ENCODE data around the gene SLC26A9. TPM values are rescaled to one million over a fixed set of nuclear protein-coding genes. Genes with fewer than 3 reads are reported as not detected.

SLC26A9 gene
- total and polyA plus RNA-seq, 2 donors (not counting 3 experiments of a cell fraction or from before 2014, with no cell fraction given) = 0.10 to 0.20 TPM

GRCh38 chr1:205917466-205918238 lies 25.6 kb downstream of the SLC26A9 start:
- Histone ChIP-seq H3K36me3 (ENCODE audit: control insufficient read depth in 2 of 2, extremely low read depth in 1 of 2, insufficient read depth in 2 of 2, low read length in 2 of 2) (no peaks in the 10 kb centered on the region), H3K4me3 (replicated peaks in 1 of 3; ENCODE audit: insufficient read depth in 1 of 3, low read depth in 1 of 3, low read length in 3 of 3) (no peak overlapping the region), H3K4me1 (ENCODE audit: control insufficient read depth, extremely low read depth, insufficient read depth, low read length) (no peaks in the 10 kb centered on the region), H3K4me2 (ENCODE audit: insufficient read depth, low read length) (no peak overlapping the region), H3K9me3 (replicated peaks; ENCODE audit: control insufficient read depth, insufficient read depth, low read length) (no peaks in the 10 kb centered on the region), H3K79me2 (ENCODE audit: control insufficient read depth, insufficient read depth, low read length) (no peaks in the 10 kb centered on the region), H4K20me1 (replicated peaks; ENCODE audit: control insufficient read depth, extremely low read depth, insufficient read depth, low read length) (no peaks in the 10 kb centered on the region), H3K9me1 (replicated peaks; ENCODE audit: control insufficient read depth, extremely low read depth, insufficient read depth, low read length) (no peaks in the 10 kb centered on the region), H3K27ac (ENCODE audit: insufficient read depth, low read depth, low read length) (no peak overlapping the region), H2AFZ (ENCODE audit: low read depth, low read length) (no peak overlapping the region), H3K27me3 (ENCODE audit: control insufficient read depth in 2 of 2, insufficient read depth in 2 of 2, low read length in 2 of 2) (peaks cover 2% of the 10 kb centered on the region in 2 experiments), H3K9ac (replicated peaks; ENCODE audit: extremely low read depth, insufficient read depth, low read length) (no peak overlapping the region)
- TF ChIP-seq JUN (IDR thresholded peaks at IDR 0.05; ENCODE audit: borderline replicate concordance, insufficient read depth, insufficient read length, low read depth) = no peak
- no peak for TF ChIP-seq POLR2AphosphoS5 (IDR thresholded peaks at IDR 0.05; ENCODE audit: insufficient read depth, low read depth, low read length)
- TF ChIP-seq FOS (IDR thresholded peaks at IDR 0.05; ENCODE audit: borderline replicate concordance, insufficient read depth, low read length) = no peak
- no peak for TF ChIP-seq MYC (IDR thresholded peaks at IDR 0.05; ENCODE audit: low read depth, low read length)
- no peak for TF ChIP-seq POLR2A (IDR thresholded peaks at IDR 0.05; ENCODE audit: low read depth, low read length)
- TF ChIP-seq EZH2 (IDR thresholded peaks at IDR 0.05; ENCODE audit: borderline replicate concordance, low read depth, low read length, severe bottlenecking) = no peak
- TF ChIP-seq, protein P1, sequence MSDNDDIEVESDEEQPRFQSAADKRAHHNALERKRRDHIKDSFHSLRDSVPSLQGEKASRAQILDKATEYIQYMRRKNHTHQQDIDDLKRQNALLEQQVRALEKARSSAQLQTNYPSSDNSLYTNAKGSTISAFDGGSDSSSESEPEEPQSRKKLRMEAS (IDR thresholded peaks at IDR 0.05; ENCODE audit: insufficient read depth, insufficient read length) = no peak
- TF ChIP-seq GATA2 (IDR thresholded peaks at IDR 0.05; ENCODE audit: insufficient read depth, insufficient read length, low read depth, low read length) = no peak
- TF ChIP-seq, protein P2, sequence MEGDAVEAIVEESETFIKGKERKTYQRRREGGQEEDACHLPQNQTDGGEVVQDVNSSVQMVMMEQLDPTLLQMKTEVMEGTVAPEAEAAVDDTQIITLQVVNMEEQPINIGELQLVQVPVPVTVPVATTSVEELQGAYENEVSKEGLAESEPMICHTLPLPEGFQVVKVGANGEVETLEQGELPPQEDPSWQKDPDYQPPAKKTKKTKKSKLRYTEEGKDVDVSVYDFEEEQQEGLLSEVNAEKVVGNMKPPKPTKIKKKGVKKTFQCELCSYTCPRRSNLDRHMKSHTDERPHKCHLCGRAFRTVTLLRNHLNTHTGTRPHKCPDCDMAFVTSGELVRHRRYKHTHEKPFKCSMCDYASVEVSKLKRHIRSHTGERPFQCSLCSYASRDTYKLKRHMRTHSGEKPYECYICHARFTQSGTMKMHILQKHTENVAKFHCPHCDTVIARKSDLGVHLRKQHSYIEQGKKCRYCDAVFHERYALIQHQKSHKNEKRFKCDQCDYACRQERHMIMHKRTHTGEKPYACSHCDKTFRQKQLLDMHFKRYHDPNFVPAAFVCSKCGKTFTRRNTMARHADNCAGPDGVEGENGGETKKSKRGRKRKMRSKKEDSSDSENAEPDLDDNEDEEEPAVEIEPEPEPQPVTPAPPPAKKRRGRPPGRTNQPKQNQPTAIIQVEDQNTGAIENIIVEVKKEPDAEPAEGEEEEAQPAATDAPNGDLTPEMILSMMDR (IDR thresholded peaks at IDR 0.05; ENCODE audit: extremely low read depth in 1 of 2, insufficient read depth in 1 of 2, low read depth in 1 of 2, low read length in 2 of 2) = no peak
- DNase-seq (ENCODE audit: low read depth, low spot score) (peak; percentile 21), FAIRE-seq (no peak)
- ChIA-PET CTCF (interaction anchor here (0.9 to 27.5 kb wide), 16 partner anchors 10 to 258 kb away, joined by 3 to 1606 read pairs (median 8); no protein-coding TSS in a partner anchor), POLR2A (interaction anchor here (0.6 kb wide), 1 partner anchor 260 kb away, joined by 5 read pairs; no protein-coding TSS in a partner anchor)
- dilution Hi-C loops (cut with MboI; ENCODE audit: extremely low pct_ligation_motif_present, low sequenced_read_pairs) (no loop called here), intact Hi-C loops (cut with micrococcal nuclease) (loop anchor here (10.0 kb wide), 1 partner anchor 323 kb away; no protein-coding TSS in a partner anchor)
- BruUV-seq (replicated peaks) = no TSS peak
